HepG2 (cell line): Measurements from ENCODE around the gene KDM8. TPM values are rescaled to one million over a fixed set of nuclear protein-coding genes. Genes with fewer than 3 reads are reported as not detected.
A peak's percentile ranks its signal among the peaks of the same experiment; 100 is the strongest.

Experiments
- ASH2L ChIP-seq: fragments of 300-600, 200-600 bp; sonication (generic); IDR thresholded peaks from 2 replicates; pipeline ENCODE4 v1.7.0; 2017; ENCODE audit warnings: low read depth, mild to moderate bottlenecking, moderate library complexity, mixed read lengths, low read length; ENCODE audit not compliant: insufficient read length
- ELF3 ChIP-seq: IDR thresholded peaks from 2 replicates; pipeline ENCODE4 v1.6.1; 2016; ENCODE audit warnings: missing genetic modification reagents, missing compliant biosample characterization
- FOXA3 ChIP-seq: IDR thresholded peaks from 2 replicates; pipeline ENCODE4 v1.6.1; 2016; ENCODE audit warnings: missing genetic modification reagents, missing compliant biosample characterization
- GFI1 ChIP-seq: sonication (generic); formaldehyde crosslinking; IDR thresholded peaks from 2 replicates; pipeline ENCODE4 v1.5.0; 2020; ENCODE audit warnings: missing genetic modification reagents, mild to moderate bottlenecking, borderline replicate concordance
- HDAC6 ChIP-seq: fragments of 200-600 bp; sonication (generic); IDR thresholded peaks from 2 replicates; pipeline ENCODE4 v1.7.0; 2017; ENCODE audit warnings: mild to moderate bottlenecking, antibody characterized with exemption, low read length, low read depth
- KDM5A ChIP-seq: fragments of 200-600 bp; sonication (generic); IDR thresholded peaks from 2 replicates; pipeline ENCODE4 v1.7.0; 2018; ENCODE audit warnings: antibody characterized with exemption, mild to moderate bottlenecking, low read length, borderline replicate concordance
- KLF13 ChIP-seq: sonication (generic); formaldehyde crosslinking; IDR thresholded peaks from 2 replicates; pipeline ENCODE4 v1.4.0; 2020; ENCODE audit warnings: mild to moderate bottlenecking, missing genetic modification reagents
- MEIS2 ChIP-seq: sonication (generic); formaldehyde crosslinking; IDR thresholded peaks from 2 replicates; pipeline ENCODE4 v1.9.0; 2021; ENCODE audit warnings: mild to moderate bottlenecking, missing genetic modification reagents
- NAIF1 ChIP-seq: sonication (generic); formaldehyde crosslinking; IDR thresholded peaks from 2 replicates; pipeline ENCODE4 v1.5.0; 2020; ENCODE audit warnings: mild to moderate bottlenecking, missing genetic modification reagents, borderline replicate concordance
- NBN ChIP-seq: fragments of 450-650 bp; conservative IDR thresholded peaks from 2 replicates; pipeline ENCODE4 v1.6.1; 2017
- NFAT5 ChIP-seq: sonication (generic); formaldehyde crosslinking; IDR thresholded peaks from 2 replicates; pipeline ENCODE4 v1.4.0; 2020; ENCODE audit warnings: missing genetic modification reagents
- NFKBIZ ChIP-seq: IDR thresholded peaks from 2 replicates; pipeline ENCODE4 v1.6.1; 2018; ENCODE audit warnings: missing genetic modification reagents, missing compliant biosample characterization
- SSRP1 ChIP-seq: IDR thresholded peaks from 2 replicates; pipeline ENCODE4 v1.6.1; 2016; ENCODE audit warnings: control low read depth
- TOE1 ChIP-seq: sonication (generic); formaldehyde crosslinking; IDR thresholded peaks from 2 replicates; pipeline ENCODE4 v1.4.0; 2020; ENCODE audit warnings: mild to moderate bottlenecking, missing genetic modification reagents
- ZNF44 ChIP-seq: sonication (generic); formaldehyde crosslinking; IDR thresholded peaks from 2 replicates; pipeline ENCODE4 v1.5.1; 2020; ENCODE audit warnings: mild to moderate bottlenecking, missing genetic modification reagents
- ZNF772 ChIP-seq: sonication (generic); formaldehyde crosslinking; IDR thresholded peaks from 2 replicates; pipeline ENCODE4 v1.5.0; 2020; ENCODE audit warnings: mild to moderate bottlenecking, missing genetic modification reagents
- polyA plus RNA-seq, 8 experiments: library from polyadenylated mRNA; depleted of rRNA in 3 of 8; stranded (reverse) in 7 of 8; unstranded in 1 of 8; fragments of >200 nt; fragmentation: Illumina TruSeq in 4 of 8; extraction: Trizol in 4 of 8; gene quantifications; 2 replicates each; pipeline versions ENCODE4 v1.2.1 to v1.2.3, GENCODE V29; 2011 to 2016; ENCODE audit warnings: low read depth in 4 of 8, missing spikeins in 1 of 8, mixed read lengths in 1 of 8; ENCODE audit not compliant: insufficient read depth in 1 of 8
- total RNA-seq, 5 experiments: library from RNA; depleted of rRNA; stranded (reverse); fragments of >200 nt; fragmentation: Illumina TruSeq; extraction: Trizol; gene quantifications; 2 replicates each; pipeline ENCODE4 v1.2.3, GENCODE V29; 2016; ENCODE audit warnings: low read depth in 1 of 5
- TF ChIP-seq, protein P1 (sequence below): sonication (generic); formaldehyde crosslinking; conservative IDR thresholded peaks from 2 replicates; pipeline ENCODE4 v1.8.1; 2023; ENCODE audit warnings: missing genetic modification reagents
- TF ChIP-seq, protein P2 (sequence below): sonication (generic); formaldehyde crosslinking; IDR thresholded peaks from 2 replicates; pipeline ENCODE4 v1.9.0; 2021; ENCODE audit warnings: missing genetic modification reagents, borderline replicate concordance
- TF ChIP-seq, protein P3 (sequence below): sonication (generic); formaldehyde crosslinking; IDR thresholded peaks from 2 replicates; pipeline ENCODE4 v1.8.1; 2022; ENCODE audit warnings: mild to moderate bottlenecking, missing genetic modification reagents

The KDM8 gene
- total and polyA plus RNA-seq, 2 of the 13 experiments (the other 11 are each of a cell fraction or from before 2014, with no cell fraction given): 3.3 to 8.6 TPM

DNA sequence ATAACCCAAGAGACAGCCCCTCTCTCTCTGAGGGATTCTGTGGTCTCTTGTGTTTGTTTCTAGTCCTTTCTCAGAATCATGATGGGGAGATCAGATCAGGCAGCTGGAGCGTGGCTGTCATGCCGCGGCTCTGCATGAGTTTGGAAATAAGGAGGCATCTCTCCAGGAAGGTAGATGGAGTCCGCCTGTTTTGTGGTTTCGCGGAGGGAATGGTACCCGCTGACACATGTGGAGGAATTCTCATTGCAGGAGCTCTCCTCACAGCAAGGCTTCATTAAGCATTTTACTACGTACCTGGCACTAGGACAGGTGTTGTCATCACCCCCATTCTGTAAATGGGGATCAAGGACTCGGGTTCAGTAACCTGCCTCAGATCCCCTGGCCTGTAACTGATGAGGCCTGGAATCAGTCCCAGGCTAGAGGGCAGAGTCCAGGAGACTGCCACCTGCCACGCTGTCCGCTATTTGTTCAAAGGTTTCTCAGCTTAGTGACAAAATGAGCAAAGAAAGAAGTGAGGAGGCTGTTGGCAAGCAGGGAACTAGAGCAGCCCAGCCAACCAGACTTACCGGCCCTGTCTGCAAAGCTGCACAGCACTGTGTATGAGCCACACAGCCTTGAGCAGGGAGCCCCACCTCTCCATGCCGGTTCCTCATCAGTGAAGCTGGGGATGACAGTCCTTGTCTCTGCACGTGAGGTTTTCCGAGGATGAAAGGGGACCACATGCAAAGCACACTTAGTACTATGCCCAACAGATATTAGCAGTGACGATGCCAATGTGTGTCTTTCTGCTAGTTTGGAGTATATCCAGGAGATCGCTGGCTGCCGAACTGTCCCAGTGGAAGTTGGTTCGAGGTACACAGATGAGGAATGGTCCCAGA is 11.0 kb downstream of the KDM8 start (continued):
- TF ChIP-seq, protein P1, sequence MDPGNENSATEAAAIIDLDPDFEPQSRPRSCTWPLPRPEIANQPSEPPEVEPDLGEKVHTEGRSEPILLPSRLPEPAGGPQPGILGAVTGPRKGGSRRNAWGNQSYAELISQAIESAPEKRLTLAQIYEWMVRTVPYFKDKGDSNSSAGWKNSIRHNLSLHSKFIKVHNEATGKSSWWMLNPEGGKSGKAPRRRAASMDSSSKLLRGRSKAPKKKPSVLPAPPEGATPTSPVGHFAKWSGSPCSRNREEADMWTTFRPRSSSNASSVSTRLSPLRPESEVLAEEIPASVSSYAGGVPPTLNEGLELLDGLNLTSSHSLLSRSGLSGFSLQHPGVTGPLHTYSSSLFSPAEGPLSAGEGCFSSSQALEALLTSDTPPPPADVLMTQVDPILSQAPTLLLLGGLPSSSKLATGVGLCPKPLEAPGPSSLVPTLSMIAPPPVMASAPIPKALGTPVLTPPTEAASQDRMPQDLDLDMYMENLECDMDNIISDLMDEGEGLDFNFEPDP: no peak
- TF ChIP-seq GFI1 (peak; percentile 53; the same call in 1 of the 2 replicates), NFAT5 (no peak), HDAC6 (no peak), NBN (no peak), KDM5A (no peak), KLF13 (CRISPR knock-in tag) (no peak), ELF3 (no peak), ZNF772 (CRISPR knock-in tag) (peak; percentile 54; the same call in 1 of the 2 replicates), SSRP1 (CRISPR knock-in tag) (0 out of 2 replicates have a peak, but pooled peaks have one; percentile 54), NAIF1 (CRISPR knock-in tag) (no peak), NFKBIZ (no peak), FOXA3 (peak; percentile 55; the same call in 1 of the 2 replicates), TOE1 (no peak), ZNF44 (CRISPR knock-in tag) (no peak), ASH2L (no peak), MEIS2 (CRISPR knock-in tag) (peak; percentile 73; the same call in 1 of the 2 replicates)
- TF ChIP-seq, protein P2, sequence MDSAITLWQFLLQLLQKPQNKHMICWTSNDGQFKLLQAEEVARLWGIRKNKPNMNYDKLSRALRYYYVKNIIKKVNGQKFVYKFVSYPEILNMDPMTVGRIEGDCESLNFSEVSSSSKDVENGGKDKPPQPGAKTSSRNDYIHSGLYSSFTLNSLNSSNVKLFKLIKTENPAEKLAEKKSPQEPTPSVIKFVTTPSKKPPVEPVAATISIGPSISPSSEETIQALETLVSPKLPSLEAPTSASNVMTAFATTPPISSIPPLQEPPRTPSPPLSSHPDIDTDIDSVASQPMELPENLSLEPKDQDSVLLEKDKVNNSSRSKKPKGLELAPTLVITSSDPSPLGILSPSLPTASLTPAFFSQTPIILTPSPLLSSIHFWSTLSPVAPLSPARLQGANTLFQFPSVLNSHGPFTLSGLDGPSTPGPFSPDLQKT: no peak
- TF ChIP-seq, protein P3, sequence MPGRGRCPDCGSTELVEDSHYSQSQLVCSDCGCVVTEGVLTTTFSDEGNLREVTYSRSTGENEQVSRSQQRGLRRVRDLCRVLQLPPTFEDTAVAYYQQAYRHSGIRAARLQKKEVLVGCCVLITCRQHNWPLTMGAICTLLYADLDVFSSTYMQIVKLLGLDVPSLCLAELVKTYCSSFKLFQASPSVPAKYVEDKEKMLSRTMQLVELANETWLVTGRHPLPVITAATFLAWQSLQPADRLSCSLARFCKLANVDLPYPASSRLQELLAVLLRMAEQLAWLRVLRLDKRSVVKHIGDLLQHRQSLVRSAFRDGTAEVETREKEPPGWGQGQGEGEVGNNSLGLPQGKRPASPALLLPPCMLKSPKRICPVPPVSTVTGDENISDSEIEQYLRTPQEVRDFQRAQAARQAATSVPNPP (CRISPR knock-in tag): no peak
